ENCODE results near the gene HSPA9. TPM values are rescaled to one million over a fixed set of nuclear protein-coding genes. Genes with fewer than 3 reads are reported as not detected.

The HSPA9 gene
- total and polyA plus RNA-seq, 9 of the 15 experiments (the other 6 are each of a cell fraction or from before 2014, with no cell fraction given) = 195 to 583 (median 514) TPM

DNA sequence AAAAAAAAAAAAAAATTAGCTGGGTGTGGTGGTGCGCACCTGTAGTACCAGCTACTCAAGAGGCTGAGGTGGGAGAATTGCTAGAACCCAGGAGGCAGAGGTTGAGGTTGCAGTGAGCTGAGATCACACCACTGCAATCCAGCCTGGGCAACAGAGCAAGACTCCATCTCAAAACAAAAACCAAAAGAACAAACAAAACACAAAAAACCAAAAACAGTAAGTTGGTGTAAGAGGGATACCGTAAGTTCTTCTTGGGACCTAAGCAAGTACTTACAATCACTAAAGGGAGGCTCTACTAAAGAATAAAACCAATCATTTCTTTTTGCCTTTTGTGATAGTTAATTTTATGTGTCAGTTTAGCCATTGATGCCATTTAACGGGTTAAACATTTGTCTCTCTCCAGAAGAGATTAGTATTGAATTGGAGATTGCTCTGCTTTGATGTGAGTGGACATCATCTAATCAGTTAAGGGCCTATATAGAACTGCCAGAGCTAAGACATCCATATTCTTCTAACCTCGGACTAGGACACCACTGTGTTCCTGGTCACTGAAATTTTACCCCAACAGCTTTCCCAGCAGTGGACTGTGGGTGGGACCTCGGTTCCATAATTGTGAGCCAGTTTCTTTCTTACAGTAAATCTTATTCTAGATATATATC, 21.6 kb downstream of the HSPA9 start (continued):
- TF ChIP-seq EZH2 (IDR thresholded peaks at IDR 0.05; ENCODE audit: borderline replicate concordance, low read depth, low read length) (no peak), ZNF780A (CRISPR knock-in tag; IDR thresholded peaks at IDR 0.05) (peak; percentile 78; the same call in 1 of the 2 replicates), CC2D1A (IDR thresholded peaks at IDR 0.05) (no peak), ZNF79 (CRISPR knock-in tag; IDR thresholded peaks at IDR 0.05; ENCODE audit: low read depth) (no peak), RBM22 (IDR thresholded peaks at IDR 0.05; ENCODE audit: low read depth, low read length, poor library complexity, severe bottlenecking) (peak; percentile 36), ZNF584 (CRISPR knock-in tag; IDR thresholded peaks at IDR 0.05; ENCODE audit: low read depth) (no peak), PTTG1 (tag; IDR thresholded peaks at IDR 0.05; ENCODE audit: low read depth) (no peak), ZSCAN32 (CRISPR knock-in tag; IDR thresholded peaks at IDR 0.05) (peak; percentile 69; the same call in 1 of the 2 replicates), MAFK (IDR thresholded peaks at IDR 0.05; ENCODE audit: low read length) (no peak), ZNF696 (CRISPR knock-in tag; conservative IDR thresholded peaks at IDR 0.05) (no peak), POLR2AphosphoS5 (IDR thresholded peaks at IDR 0.05; ENCODE audit: control insufficient read depth, insufficient read depth, low read depth, low read length) (peak; percentile 79), NCOA2 (IDR thresholded peaks at IDR 0.05; ENCODE audit: partially characterized antibody in 2 of 2) (no peak), EP400 (IDR thresholded peaks at IDR 0.05) (no peak), VEZF1 (CRISPR knock-in tag; IDR thresholded peaks at IDR 0.05) (no peak), NFRKB (IDR thresholded peaks at IDR 0.05; ENCODE audit: low read depth) (no peak), ETV6 (IDR thresholded peaks at IDR 0.05; ENCODE audit: borderline replicate concordance in 1 of 2, low read depth in 2 of 2, low read length in 1 of 2) (no peak), ETV6 (CRISPR knock-in tag; IDR thresholded peaks at IDR 0.05; ENCODE audit: borderline replicate concordance) (no peak), ATF6 (CRISPR knock-in tag; IDR thresholded peaks at IDR 0.05) (no peak), JUN (IDR thresholded peaks at IDR 0.05; ENCODE audit: borderline replicate concordance, low read depth, low read length) (no peak), JUN (CRISPR knock-in tag; IDR thresholded peaks at IDR 0.05; ENCODE audit: borderline replicate concordance) (no peak), JUND (IDR thresholded peaks at IDR 0.05; ENCODE audit: borderline replicate concordance, low read depth, low read length) (0 out of 2 replicates have a peak, but pooled peaks have one; percentile 0), JUND (tag; IDR thresholded peaks at IDR 0.05; ENCODE audit: borderline replicate concordance, low read depth, low read length) (no peak), ZFPM2 (CRISPR knock-in tag; IDR thresholded peaks at IDR 0.05) (0 out of 2 replicates have a peak, but pooled peaks have one; percentile 37), KDM1A (IDR thresholded peaks at IDR 0.05) (no peak), POLR2AphosphoS2 (IDR thresholded peaks at IDR 0.05; ENCODE audit: low read length) (peak; percentile 91)
- TF ChIP-seq, protein P1, sequence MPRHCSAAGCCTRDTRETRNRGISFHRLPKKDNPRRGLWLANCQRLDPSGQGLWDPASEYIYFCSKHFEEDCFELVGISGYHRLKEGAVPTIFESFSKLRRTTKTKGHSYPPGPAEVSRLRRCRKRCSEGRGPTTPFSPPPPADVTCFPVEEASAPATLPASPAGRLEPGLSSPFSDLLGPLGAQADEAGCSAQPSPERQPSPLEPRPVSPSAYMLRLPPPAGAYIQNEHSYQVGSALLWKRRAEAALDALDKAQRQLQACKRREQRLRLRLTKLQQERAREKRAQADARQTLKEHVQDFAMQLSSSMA (CRISPR knock-in tag; IDR thresholded peaks at IDR 0.05) = peak; percentile 64; the same call in 1 of the 2 replicates

Measured in K562 (cell line).